ENCODE data around the gene PDSS2.
"Not testable (repeated sequence)": the region's sequence is repeated elsewhere in the genome, so short reads cannot be mapped to it uniquely, and the experiment has no call there.

Gene PDSS2

GRCh38 chr6:107475360-107475759 lies 16.0 kb upstream of the PDSS2 start:
- not testable (repeated sequence) for DNase-seq

GRCh38 chr6:107473660-107474059 lies 14.3 kb upstream of the PDSS2 start:
- DNase-seq, result no peak

DNA sequence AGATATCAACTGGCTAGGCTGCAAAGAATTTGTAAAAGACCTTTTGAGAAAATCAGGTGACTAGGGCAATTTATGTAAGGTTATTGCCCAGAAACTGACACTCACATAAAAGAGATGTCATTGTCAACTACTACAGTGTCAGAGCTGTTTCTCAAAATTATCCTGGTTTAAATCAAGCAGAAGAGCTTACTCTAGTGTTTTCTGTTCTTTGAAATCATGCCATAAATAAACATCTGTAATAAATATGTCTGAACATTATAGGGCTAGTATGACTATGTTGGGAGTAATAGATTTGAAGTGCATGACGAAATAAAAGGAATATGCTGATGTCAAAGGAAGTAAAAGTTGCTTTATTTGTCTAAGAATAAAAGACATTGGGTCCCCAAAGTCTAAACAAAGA lies 11.0 kb upstream of the PDSS2 start:
- no peak for DNase-seq

DNA sequence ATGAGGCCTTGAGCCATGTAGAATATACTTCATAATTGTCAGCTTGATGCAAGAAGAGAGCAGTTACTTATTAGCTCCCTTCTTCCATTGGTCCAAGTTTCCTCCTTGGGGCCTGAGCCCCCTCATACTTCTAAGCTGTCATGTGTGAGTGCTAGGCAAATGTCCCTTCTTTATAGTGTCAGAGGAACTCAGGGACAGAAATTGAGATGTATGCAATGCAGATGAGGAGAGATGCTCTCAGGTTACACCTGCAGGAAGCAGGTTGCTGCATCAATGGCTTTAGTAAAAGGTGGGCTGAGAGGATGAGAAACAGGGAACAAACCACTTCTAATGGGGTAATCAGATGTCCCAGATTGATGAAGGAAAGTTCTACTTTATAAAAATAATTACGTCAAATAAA lies 6.7 kb upstream of the PDSS2 start:
- DNase-seq, result no peak

- no peak for DNase-seq
Observed at GRCh38 chr6:107460083-107460631, 793 bp upstream of the PDSS2 start.

DNA sequence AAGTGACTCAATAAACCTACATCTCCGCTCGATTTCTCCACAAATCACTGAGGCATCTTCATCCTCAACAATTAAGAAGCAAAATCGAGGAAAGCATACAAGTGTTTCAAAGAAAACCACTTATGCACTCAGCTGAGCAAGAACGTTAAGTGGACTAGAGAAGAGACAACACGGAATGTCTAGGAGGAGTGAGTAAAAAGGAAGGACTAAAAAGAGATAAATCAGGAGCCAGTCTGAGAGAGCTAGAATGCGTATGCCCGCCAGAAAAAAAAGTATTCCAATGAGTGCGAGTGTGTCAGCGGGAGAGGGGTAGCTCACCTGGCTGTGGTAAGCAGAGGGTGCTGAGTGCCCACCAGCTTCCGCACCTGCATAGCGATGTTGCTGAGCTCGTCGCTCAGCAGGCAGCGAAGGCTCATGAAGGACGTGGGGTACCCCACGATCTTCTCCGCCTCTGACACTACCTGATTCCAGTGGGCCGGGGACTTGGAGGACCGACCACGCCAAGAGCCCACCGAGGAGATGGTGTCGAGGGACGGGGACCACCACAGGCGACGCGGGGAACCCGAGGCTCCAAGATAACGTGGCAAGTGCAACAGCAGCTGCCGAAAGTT lies 587 bp downstream of the PDSS2 start:
- DNase-seq, result no peak

- no peak for DNase-seq
Observed at GRCh38 chr6:107448776-107449175, 10.6 kb downstream of the PDSS2 start.

DNA sequence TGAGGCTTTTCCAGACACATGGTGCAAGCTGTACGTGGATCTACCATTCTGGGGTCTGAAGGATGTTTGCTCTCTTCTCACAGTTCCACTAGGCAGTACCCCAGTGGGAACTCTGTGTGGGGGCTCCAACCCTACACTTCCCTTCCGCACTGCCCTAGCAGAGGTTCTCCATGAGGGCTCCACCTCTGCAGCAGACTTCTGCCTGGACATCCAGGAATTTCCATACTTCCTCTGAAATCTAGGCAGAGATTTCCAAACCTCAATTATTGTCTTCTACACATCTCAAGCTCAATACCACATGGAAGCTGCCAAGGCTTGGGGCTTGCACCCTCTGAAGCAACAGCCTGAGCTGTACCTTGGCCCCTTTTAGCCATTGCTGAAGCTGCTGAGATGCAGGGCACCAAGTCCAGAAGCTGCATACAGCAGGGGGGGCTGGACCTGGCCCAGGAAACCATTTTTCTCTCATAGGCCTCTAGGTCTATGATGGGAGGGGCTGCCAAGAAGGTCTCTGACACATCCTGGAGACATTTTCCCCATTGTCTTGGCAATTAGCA lies 11.6 kb downstream of the PDSS2 start:
- no peak for DNase-seq

DNA sequence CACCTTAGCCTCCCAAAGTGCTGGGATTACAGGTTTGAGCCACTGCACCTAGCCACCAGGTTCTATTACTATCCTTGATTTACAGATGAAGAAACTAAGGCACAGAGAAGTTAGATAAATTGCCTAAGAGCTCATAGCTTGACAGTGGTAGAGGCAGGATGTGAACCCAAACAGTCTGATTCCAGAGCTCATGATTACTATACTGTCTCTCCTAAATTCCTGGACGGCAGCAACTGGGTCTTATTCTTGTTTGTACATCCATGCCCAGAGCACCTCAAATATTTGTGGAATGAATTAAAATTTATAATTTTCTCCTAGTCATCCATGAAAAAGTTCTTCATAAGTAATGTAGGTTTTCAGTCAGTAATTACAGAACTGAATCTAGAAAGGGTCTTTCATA lies 15.1 kb downstream of the PDSS2 start:
- DNase-seq, result no peak

GRCh38 chr6:107443608-107444267 lies 15.6 kb downstream of the PDSS2 start:
- DNase-seq, result no peak

DNA sequence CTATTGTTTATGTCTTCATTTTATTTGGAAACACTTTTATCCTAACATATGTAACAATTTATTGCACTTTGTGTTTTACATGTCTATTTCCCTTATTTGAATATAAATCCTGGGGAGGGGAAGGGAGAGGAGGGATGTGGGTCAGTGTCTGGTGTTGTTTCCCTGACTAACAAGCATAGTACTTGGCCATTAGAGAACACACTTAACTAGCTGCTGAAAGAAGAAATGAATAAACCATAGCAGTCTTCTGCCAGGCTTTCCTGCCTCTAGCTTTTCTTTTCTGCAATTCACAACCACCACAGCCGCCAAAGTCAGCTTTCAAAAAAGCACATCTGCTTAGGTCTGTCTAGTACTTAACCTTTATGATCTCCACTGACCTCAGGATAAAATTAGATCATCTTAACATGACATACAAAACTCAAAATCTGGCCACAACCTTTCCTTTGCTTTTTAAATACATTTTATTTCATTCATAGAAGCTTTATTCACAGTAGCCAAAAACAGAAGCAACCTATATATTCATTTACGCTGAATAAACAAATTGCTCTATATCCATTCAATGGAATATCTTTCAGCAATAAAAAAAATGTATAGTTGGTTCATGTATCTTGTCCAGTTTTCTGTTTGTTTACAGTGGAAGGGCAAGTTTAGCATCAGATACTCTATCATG lies 16.3 kb downstream of the PDSS2 start:
- no peak for DNase-seq

- no peak for DNase-seq
Observed at GRCh38 chr6:107441682-107442081, 17.7 kb downstream of the PDSS2 start.

DNA sequence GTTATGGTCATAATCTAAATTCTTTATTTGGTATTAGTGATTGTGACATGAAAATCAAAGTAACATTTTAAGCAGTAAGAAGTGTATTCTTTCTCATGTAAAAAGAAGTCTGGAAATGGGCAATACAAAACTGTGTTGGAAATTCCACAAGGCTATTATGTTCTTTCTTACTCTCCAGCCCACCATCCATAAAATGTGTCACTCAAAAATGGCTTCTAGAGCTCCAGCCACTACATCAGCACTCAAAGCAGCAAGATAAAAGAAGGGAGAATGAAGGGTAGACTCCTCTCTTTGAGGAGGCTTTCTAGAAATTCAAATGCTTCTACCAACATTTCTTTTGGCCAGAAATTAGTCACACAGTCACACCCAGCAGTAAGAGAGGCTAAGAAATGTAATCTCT lies 18.4 kb downstream of the PDSS2 start:
- DNase-seq, result no peak

DNA sequence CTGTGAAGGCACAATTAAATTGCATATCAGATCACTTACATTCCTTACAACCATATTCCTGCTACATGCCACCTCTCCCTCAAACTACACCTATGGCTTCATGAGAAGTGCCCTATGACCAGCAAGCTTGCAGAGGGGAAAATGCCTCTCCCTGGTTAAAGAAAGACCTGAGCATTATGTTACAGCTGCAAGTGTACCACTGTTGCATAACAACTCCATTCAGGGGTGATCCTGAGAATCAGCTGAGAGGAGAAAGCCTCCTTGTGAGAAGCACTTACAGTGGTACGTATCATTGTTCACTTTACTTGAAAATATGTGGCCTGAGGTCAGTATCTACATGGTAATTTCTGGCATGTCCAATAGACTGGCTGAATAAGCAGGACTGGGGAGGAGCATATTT lies 20.0 kb downstream of the PDSS2 start:
- DNase-seq, result no peak

- DNase-seq, result no peak
Observed at GRCh38 chr6:107437691-107438090, 21.7 kb downstream of the PDSS2 start.

DNA sequence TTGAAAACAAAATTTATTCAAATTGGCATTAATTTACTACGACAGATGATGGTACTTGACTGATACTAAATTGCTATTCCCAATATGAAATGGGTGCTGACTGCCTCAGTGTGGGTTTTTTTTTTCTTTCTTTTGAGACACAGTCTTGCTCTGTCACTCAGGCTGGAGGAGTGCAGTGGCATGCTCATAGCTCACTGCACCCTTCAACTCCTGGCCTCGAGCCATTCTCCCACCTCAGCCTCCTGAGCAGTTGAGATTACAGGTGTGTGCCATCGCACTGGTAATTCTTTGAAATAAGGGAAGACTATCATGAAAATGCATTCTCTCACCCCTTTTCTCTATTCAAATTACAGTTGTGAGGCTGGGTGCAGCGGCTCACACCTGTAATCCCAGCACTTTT lies 22.5 kb downstream of the PDSS2 start:
- no peak for DNase-seq

DNA sequence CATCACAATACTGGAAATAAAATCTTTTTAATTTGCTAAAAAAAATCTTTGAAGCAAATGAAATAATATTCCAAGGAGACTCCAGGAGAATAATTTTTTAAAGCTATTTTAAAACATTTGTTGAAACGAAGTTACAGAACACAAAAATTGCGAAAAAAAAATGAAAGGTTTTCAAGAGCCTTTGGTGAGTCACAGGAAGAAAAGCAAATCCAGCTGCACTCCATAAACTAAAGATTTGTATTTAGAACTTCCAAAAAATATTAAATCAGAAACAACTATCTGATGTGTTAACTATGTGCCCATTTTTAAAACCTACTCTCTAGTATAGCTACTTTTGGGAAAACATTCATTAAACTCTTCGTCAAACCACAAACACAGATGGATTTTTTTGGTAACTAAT lies 23.6 kb downstream of the PDSS2 start:
- DNase-seq, result no peak

- DNase-seq, result no peak
Observed at GRCh38 chr6:107434812-107435211, 24.6 kb downstream of the PDSS2 start.

DNA sequence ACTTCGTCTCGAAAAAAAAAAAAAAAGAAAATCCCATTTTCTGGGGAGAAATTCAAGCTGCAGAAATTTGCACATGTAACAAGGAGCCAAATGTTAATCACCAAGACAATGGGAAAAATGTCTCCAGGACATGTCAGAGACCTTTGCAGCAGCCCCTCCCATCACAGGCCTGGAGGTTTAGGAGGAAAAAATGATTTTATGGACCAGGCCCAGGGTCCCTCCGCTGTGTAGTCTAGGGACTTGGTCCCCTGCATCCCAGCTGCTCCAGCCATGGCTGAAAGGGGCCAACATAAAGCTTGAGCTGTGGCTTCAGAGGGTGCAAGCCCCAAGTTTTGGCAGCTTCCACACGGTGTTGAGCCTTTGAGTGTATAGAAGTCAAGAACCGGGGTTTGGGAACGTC lies 33.4 kb downstream of the PDSS2 start:
- DNase-seq, result not testable (repeated sequence)

DNA sequence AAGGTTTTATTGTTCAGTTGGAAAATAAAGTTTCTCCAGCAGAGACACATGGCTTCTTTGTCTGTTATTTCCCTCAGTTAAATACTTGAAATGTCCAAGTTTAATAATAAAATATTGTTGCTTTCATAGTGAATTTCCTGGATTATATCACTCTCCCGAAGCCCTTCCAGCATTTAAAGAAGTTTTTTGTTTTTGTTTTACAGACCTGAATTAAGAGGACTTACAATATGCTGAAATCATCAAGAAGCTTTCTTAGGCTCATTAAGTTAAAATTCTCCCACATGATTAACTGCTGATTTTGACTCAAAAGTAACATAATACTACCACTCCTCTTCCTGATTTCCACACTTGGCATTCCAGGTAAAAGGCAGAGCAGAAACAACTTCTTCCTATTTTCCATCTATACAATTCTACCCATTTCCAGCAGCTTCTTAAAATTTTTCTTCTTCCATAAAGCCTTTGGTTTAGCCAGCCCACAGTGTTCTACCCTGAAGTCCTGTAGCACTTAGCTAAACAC lies 35.8 kb downstream of the PDSS2 start:
- no peak for DNase-seq

DNA sequence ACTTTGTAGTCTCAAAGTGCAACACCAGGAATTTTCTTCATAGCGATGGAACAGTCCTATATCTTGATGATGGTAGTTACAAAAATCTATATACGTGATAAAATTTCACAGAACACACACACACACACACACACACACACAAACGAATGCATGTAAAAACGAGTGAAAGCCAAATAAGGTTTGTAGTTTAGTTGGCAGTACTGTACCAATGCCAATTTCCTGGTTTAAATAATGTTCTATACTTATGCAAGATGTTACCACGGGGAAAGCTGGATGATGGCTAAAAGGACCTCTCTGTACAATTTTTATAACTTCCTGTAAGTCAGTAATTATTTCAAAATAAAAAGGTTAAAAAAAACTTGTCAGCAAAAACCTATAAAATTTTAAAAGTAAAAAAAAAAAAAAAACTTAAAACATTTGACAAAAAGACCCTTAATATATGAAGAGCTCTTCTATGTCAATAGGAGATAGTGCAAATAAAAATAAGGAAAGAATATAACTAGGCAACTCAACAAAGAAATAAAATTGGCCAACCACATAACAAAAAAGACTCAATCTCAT lies 37.6 kb downstream of the PDSS2 start:
- no peak for DNase-seq

DNA sequence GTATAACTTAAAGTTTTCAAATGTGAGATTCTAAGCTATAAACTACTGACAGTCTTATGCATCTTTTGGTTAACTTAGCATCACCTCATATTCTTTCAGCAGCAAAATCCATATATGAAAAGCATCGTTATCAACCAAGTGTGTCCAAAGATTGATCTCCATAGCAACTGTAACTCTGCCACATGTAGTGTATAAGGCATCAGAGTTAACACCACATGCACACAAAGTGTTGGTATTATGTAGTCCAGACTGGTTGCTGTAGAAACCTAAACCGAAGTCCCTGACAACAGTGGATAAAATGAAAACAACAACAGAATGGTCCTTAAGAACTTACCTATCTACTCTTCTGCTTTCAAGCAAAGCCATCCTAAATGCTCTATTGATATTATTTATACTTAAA lies 39.6 kb downstream of the PDSS2 start:
- DNase-seq, result peak; percentile 0

- no peak for DNase-seq
Observed at GRCh38 chr6:107418118-107418517, 41.2 kb downstream of the PDSS2 start.
